Activated naive CD4-positive, alpha-beta T cell treated with anti-CD3 and anti-CD28 coated beads, Interleukin-2, amount 50 U/mL, for 72 hours (primary cell): Measurements from ENCODE around the gene TSHZ2. TPM values are rescaled to one million over a fixed set of nuclear protein-coding genes. Genes with fewer than 3 reads are reported as not detected.

Source experiments
- ATAC-seq, 2 donors: fragments of 150-1000 bp; cut with Tn5 transposase; 2 replicates each; pipeline ENCODE4 v1.10.0; 2021; ENCODE audit warnings: mild to moderate bottlenecking in 2 of 2, moderate library complexity in 2 of 2
- DNase-seq, 2 donors: peaks; one replicate each; pipeline ENCODE4 v3.0.0; 2021 to 2022; ENCODE audit warnings: low spot score in 2 of 2
- H3K27ac Mint-ChIP-seq, 2 donors: one replicate each; pipeline ENCODE4 v1.8.0; 2022; ENCODE audit warnings: mild to moderate bottlenecking in 2 of 2, mixed read lengths in 2 of 2
- H3K36me3 Mint-ChIP-seq, 2 donors: one replicate each; pipeline ENCODE4 v1.8.0; 2022; ENCODE audit warnings: mixed read lengths in 2 of 2
- H3K9me3 Mint-ChIP-seq, 2 donors: one replicate each; pipeline ENCODE4 v1.8.0; 2022; ENCODE audit warnings: mixed read lengths in 2 of 2
- total RNA-seq, 2 donors: library from RNA; stranded (reverse); gene quantifications; one replicate each; pipeline ENCODE4 v1.2.3, GENCODE V29; 2022

Gene TSHZ2
- total RNA-seq, 2 donors from 2014 or later, result 31.4 to 91.0 TPM

DNA sequence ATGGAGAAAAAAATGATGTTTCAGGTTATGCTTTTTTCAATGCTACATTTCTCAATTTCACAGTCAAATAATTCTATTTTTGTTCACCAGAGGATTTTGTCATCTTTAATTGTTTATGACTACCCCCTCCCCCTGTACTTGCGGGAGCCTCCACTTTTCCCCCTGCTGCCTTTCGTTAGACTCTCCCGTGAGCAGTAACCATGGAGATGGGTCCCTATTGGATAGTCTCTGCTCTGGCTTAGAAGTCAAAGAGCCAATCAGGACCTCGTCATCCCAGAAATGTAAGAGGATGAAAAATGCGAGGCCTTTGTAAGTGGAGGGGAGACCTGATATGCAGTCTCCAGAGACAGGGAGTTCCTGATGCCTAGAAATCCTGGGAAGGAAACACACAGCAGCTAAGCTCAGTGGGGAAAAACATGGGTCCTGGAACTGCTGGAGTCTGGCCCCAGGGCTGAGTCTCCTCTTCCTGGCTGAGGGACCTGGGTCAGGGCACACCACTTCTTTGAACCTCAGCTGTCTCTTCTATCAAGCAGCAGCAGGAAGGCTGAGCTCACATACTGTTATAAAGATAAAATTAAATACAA, 298.7 kb downstream of the TSHZ2 start:
- Mint-ChIP-seq H3K36me3 (peaks cover 9 to 18% of the 10 kb centered on the region in 2 donors), H3K9me3 (no peaks in the 10 kb centered on the region), H3K27ac (no peak overlapping the region)
- no peak for ATAC-seq
- no peak for DNase-seq

GRCh38 chr20:53274365-53274764, 302.2 kb downstream of the TSHZ2 start:
- ATAC-seq (no peak), DNase-seq (no peak)
- Mint-ChIP-seq H3K36me3 (peaks cover 14 to 30% of the 10 kb centered on the region in 2 donors), H3K27ac (no peak overlapping the region), H3K9me3 (no peaks in the 10 kb centered on the region)

DNA sequence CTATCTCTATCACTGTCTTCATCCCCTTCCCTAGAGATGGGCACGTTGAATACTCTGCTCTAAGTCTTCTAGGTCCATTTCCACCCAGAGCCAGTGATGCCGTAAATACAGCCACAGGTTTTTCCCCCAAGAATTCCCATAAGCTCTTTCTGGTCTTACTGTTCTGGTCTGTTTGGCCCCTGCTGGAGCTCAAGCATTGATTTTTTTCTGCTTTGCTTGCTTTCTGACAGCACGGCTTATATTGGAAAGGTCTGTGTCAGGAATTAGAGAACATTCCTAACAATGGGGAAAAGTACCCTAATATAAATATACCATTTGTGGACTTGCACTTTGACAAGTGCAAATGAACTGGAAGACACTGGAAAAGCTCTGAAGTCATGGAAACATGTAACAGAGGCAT, 302.6 kb downstream of the TSHZ2 start:
- Mint-ChIP-seq H3K36me3 (peaks cover 14 to 30% of the 10 kb centered on the region in 2 donors), H3K27ac (peak overlapping the region in 1 of 2 donors; percentile 46), H3K9me3 (no peaks in the 10 kb centered on the region)
- no peak for ATAC-seq
- DNase-seq, result no peak

DNA sequence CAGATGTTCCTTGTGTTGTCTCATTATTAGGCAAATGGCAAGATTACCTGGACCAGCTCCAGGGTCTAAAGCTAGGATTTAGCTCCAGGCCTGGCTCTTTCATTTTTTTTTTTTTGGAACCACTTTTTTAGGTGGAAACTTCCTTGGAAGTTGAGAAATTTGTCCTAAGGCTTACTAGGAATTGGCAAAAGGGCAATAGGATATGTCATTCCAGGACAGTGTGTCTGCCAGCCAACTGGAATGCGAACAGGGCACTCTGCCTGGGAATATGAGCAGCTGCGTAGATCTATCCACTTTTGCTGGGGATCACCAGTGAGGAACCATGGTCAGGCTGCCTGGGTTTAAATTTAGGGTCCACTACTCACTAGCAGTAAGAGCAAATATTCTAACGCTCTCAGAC, 304.0 kb downstream of the TSHZ2 start:
- no peak for ATAC-seq
- H3K27ac Mint-ChIP-seq, result no peak overlapping the region
- H3K36me3 Mint-ChIP-seq, result peaks cover 14 to 30% of the 10 kb centered on the region in 2 donors
- no peaks in the 10 kb centered on the region for H3K9me3 Mint-ChIP-seq
- no peak for DNase-seq

DNA sequence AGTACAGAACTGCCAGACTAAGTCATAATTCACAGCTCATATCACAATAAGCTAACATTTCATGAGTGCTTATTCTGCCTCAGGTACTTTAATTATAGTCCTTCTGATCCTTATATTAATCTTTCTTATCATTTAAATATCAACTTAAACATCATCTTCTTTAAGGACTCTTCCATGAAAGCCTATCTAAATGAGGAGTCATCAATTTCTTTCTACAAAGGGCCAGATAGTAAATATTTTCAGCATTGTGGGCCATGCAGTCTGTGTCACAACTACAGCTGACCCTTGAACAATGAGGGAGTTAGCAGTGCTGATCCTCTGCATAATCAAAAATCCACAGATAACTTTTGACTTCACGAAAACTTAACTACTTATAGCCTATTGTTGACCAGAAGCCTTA, 306.4 kb downstream of the TSHZ2 start:
- no peak for DNase-seq
- Mint-ChIP-seq H3K27ac (peak overlapping the region in 1 of 2 donors; percentile 33), H3K9me3 (no peaks in the 10 kb centered on the region), H3K36me3 (peaks cover 14 to 26% of the 10 kb centered on the region in 2 donors)
- no peak for ATAC-seq

DNA sequence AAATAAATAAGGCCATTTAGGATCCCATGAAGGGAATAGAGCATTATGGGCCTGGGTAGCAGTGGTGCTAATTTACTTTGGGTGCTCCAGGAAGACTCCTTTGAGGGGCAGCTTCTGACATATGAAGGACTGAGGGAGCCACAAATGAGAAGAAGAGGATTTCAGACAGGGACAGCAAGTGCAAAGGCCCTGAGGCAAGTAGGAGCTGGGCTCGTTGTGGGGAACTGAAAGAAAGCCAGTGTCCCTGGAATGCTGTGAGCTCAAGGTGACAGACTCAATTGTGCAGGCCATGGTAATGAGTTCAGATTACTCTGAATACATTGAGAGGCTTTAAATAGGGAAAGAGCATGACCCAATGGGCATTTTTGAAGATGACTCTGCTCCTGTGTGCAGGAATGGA, 307.6 kb downstream of the TSHZ2 start:
- Mint-ChIP-seq H3K27ac (no peak overlapping the region), H3K9me3 (no peaks in the 10 kb centered on the region), H3K36me3 (peaks cover 11 to 35% of the 10 kb centered on the region in 2 donors)
- ATAC-seq (no peak), DNase-seq (no peak)

- no peak overlapping the region for H3K27ac Mint-ChIP-seq
- DNase-seq (no peak), ATAC-seq (no peak)
- no peaks in the 10 kb centered on the region for H3K9me3 Mint-ChIP-seq
- peaks cover 5 to 39% of the 10 kb centered on the region in 2 donors for H3K36me3 Mint-ChIP-seq
Measured at GRCh38 chr20:53281557-53282117, 309.5 kb downstream of the TSHZ2 start.

- peaks cover 5 to 42% of the 10 kb centered on the region in 2 donors for H3K36me3 Mint-ChIP-seq
- H3K27ac Mint-ChIP-seq, result no peak overlapping the region
Measured at GRCh38 chr20:53282217-53282955, 310.2 kb downstream of the TSHZ2 start.

GRCh38 chr20:53283011-53283410, 310.9 kb downstream of the TSHZ2 start:
- Mint-ChIP-seq H3K36me3 (peaks cover 5 to 38% of the 10 kb centered on the region in 2 donors), H3K27ac (no peak overlapping the region), H3K9me3 (no peaks in the 10 kb centered on the region)
- no peak for DNase-seq
- ATAC-seq, result no peak

More at GRCh38 chr20:53282217-53282955, 310.2 kb downstream of the TSHZ2 start:
- no peak for DNase-seq
- no peak for ATAC-seq
- no peaks in the 10 kb centered on the region for H3K9me3 Mint-ChIP-seq

- ATAC-seq, result no peak
- DNase-seq, result no peak
- H3K27ac Mint-ChIP-seq, result no peak overlapping the region
- H3K9me3 Mint-ChIP-seq, result no peaks in the 10 kb centered on the region
- peaks cover 0 to 33% of the 10 kb centered on the region in 2 donors for H3K36me3 Mint-ChIP-seq
Measured at GRCh38 chr20:53283597-53283996, 311.4 kb downstream of the TSHZ2 start.

DNA sequence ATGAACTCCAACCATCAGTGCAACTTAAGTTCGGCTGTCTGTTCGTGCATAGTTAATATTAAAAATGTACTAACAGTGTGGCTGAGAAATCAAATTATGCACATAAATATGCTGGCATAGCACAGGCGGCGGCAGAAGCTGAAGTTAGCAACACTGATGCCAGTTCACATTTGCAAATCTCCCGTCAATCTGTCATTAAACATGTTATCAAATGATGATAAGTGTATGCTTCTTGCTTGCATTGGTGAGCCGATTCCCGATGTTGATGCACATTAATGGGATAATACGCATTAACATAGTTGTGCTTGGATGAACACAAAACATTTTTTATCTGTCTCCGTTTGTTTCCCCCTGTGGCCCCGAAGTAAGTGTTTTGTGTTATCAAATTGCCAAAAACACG, 312.1 kb downstream of the TSHZ2 start:
- ATAC-seq (no peak), DNase-seq (no peak)
- Mint-ChIP-seq H3K36me3 (peaks cover 0 to 33% of the 10 kb centered on the region in 2 donors), H3K9me3 (no peaks in the 10 kb centered on the region), H3K27ac (no peak overlapping the region)

- H3K36me3 Mint-ChIP-seq, result peaks cover 0 to 33% of the 10 kb centered on the region in 2 donors
- H3K9me3 Mint-ChIP-seq, result no peaks in the 10 kb centered on the region
- DNase-seq (no peak), ATAC-seq (no peak)
- no peak overlapping the region for H3K27ac Mint-ChIP-seq
Measured at GRCh38 chr20:53284696-53285095, 312.5 kb downstream of the TSHZ2 start.

DNA sequence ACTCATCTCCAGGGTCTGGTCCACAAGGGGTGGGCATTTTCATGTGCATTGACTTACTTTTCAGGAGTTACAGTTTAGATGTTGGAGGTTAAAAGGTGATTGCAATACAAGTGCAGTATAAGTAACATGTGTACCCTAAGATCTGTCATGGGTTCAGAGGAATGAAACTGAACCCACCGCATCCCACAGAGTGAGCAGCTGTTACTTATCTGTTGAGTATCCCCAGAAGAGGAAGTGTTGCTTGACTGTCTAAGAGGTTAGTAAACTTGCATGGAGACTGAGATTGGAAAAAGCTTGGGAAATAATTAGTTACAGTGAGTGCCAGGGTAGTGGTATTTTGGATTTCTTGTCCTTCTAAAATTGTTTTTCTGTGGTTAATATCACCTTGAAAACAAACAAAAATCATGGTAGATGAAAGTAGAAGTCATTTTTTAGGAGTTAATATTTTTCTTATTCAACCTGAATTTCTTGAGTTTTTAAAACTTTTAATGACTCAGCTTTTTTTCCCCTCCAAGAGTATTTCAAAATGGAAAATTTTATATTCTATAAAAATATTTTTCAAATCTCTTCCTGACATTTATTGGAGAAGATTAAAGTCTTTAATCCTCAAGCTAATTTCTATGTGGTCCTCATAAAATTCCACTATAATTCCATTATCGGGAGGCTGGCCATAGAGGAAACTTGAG, 315.3 kb downstream of the TSHZ2 start:
- DNase-seq (no peak), ATAC-seq (no peak)
- H3K36me3 Mint-ChIP-seq, result peaks cover 0 to 51% of the 10 kb centered on the region in 2 donors
- H3K9me3 Mint-ChIP-seq, result no peaks in the 10 kb centered on the region
- H3K27ac Mint-ChIP-seq, result peak overlapping the region in 1 of 2 donors; percentile 65

DNA sequence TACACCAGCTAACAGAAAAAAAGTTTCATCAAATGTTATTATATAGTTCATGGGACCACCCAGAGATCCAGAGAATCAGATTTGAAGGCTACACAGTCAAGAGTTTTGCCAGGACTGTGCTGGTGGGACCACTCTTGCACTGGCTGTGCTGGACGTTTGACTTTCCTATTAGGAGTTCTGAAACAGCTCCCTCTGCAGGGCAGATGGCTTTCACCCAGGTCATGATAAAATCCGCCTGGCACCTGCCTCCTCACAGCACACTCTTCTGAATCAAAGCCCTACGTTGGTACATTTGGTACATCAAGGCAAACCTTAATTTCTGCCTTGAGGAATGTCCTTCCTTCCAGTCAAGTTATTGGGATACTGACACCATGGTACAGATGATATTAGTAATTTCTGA, 319.4 kb downstream of the TSHZ2 start:
- peak overlapping the region in 1 of 2 donors; percentile 30 for H3K27ac Mint-ChIP-seq
- H3K9me3 Mint-ChIP-seq, result no peaks in the 10 kb centered on the region
- H3K36me3 Mint-ChIP-seq, result peaks cover 0 to 24% of the 10 kb centered on the region in 2 donors
- ATAC-seq (no peak), DNase-seq (no peak)

DNA sequence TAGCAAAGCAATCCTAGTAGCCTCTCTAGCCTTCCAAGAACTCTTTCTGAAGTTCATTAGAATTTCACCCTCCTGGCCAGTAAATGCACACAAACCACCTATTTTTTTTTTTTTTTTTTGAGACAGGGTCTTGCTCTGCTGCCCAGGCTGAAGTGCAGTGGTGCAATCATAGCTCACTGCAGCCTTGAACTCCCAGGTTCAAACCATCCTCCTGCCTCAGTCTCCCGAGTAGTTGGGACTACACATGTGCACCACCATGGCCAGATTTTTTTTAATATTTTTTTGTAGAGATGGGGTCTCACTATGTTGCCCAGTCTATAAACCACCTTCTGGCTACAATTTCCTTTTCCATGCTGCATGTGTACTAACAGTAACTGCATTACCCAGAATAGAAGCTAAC, 320.2 kb downstream of the TSHZ2 start:
- no peak overlapping the region for H3K27ac Mint-ChIP-seq
- H3K9me3 Mint-ChIP-seq, result no peaks in the 10 kb centered on the region
- H3K36me3 Mint-ChIP-seq, result peaks cover 0 to 21% of the 10 kb centered on the region in 2 donors
- no peak for ATAC-seq
- no peak for DNase-seq

GRCh38 chr20:53294804-53295203, 322.6 kb downstream of the TSHZ2 start:
- H3K36me3 Mint-ChIP-seq, result peaks cover 0 to 18% of the 10 kb centered on the region in 2 donors
- no peaks in the 10 kb centered on the region for H3K9me3 Mint-ChIP-seq
- DNase-seq (no peak), ATAC-seq (no peak)
- no peak overlapping the region for H3K27ac Mint-ChIP-seq

GRCh38 chr20:53296025-53296424, 323.9 kb downstream of the TSHZ2 start:
- H3K9me3 Mint-ChIP-seq, result no peaks in the 10 kb centered on the region
- H3K27ac Mint-ChIP-seq, result no peak overlapping the region
- ATAC-seq (no peak), DNase-seq (no peak)
- peaks cover 0 to 9% of the 10 kb centered on the region in 2 donors for H3K36me3 Mint-ChIP-seq
